Activated CD4-positive, alpha-beta T cell treated with anti-CD3 and anti-CD28 coated beads, Interleukin-2, amount 50 U/mL, for 1 hour (primary cell): ENCODE results near the gene MYO5B.

Experiments
- DNase-seq: peaks from one replicate; pipeline ENCODE4 v3.0.0-alpha.2; 2020

The MYO5B gene

DNA sequence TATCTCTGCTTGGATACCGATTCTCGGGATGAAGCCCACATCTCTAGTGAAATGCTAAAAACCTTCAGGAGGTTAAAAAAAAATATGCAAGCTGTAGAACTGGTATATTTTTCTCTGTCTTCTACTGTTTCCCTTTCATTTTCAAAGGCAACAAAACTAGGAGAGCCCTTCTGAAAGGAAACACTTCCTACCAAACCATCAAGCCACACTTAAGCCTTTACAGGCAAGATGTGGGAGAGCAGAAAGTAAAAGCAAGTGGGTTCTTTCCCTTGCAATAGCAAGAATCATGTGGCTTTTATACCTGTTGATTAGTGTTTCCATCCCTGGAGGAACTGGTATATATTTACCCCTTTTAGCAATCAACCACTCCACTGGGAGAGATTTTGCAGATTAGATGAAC is 233.7 kb downstream of the MYO5B start:
- DNase-seq: no peak

DNA sequence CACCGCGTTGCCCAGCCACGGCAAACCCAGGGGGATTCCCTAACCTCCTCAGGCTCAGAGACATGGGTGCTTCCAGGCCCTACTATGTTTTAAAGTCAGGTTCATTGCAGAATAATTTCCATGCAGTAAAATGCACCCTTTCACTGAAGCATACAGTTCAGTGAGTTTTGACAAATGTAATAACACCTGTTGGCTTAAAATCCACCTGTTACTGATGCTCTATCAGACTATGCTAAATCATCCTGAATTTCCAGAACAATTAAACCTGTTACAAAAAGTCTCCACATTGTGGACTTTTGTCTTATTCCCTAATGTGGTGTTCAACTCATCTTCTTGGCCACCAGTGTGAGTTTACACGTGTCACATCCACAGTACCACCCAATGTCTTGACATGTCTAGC is 234.6 kb downstream of the MYO5B start:
- no peak for DNase-seq

DNA sequence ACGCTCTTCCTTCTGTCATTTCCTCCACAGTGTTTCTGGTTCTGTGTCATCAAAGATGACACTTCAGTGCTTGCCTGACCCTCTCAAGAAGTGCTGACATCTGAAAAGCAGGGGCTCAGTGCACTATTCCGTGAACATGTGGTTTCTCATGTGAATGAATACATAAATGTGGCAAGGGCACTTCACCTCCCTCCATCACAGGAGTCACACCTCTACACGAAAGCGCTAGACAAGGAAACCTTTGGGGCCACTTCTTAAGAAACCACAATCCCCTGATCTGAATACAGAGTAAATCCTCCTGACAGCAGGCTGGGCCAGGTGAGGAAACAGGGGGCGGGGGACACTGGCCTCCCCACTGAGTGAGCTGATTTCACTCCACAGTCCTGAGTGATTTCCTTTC is 235.8 kb downstream of the MYO5B start:
- DNase-seq: no peak

DNA sequence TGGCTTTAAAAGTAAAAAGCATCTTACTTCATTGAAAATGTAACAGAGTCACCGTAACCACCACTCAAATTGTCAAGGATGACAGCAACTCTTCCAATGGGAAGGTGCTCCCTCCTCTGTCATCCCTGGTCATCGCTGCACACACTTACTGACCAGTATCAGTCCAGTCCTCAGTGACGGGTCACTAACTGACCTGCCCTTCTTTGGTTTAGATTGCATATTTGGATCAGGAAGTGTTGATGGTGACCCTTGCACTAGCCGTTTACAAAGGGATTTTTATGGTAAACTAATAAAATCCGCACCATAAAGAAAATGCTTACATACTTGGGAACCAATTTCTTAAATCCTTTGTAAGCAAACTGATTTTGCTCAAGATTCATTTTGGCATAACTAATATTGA is 239.7 kb downstream of the MYO5B start:
- DNase-seq: no peak

DNA sequence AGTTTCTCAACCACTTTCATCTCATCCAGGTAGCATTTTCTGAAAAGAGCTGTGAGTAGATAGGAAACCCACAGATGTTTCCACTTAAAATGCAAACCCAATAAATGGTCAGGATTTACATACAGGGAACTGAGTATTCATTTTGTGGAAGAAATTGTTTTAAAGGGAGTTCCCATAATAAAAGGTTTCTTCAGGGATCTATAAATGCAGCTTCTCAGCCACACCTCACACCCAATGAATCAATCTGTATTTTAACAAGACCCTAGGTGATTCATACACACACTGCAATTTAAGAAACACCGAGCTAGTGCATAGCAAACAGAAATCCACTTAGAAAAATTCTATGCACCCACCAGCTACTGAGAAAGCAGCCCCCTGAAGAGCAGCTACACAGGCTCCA is 241.6 kb downstream of the MYO5B start:
- no peak for DNase-seq

DNA sequence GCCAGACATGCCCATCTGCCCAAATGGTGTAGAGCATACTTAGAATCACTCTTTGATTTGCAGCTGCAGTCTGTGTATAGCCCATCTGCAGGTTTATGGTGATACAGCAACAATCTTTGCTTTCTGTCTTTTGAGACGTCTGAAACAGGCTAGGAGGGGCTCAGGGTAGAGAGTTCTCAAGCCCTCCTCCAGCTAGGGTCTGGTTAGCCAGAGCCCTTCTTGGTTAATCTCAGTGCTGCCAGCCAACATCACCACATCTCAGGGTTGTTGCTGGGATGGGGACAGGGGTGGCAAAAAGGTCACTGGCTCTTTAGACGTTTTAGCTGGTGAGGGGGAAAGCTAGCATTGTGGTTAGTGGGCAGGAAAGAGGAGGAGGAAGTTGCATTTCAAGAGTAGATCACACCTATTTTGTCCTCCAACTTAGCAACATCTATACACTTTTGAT is 245.0 kb downstream of the MYO5B start:
- DNase-seq: no peak

DNA sequence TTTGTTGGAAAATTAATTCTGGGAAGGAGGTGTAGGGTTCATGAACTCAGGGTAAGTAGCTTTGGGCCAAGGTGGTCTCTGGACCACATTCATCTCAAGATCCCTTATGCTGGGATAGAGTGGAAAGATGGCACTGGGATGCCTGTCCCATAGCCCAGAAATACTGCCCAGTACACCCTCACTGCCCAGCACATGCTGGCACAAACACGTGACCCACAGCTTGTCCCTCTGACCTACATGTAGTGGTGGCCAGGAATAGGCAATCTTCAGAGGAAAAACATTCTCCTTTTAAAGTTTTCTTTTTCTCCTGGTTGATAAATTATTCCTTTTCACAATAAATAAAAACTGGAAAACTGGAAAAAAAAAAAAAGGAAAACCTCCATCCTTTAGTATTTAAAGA is 246.0 kb downstream of the MYO5B start:
- DNase-seq: no peak

DNA sequence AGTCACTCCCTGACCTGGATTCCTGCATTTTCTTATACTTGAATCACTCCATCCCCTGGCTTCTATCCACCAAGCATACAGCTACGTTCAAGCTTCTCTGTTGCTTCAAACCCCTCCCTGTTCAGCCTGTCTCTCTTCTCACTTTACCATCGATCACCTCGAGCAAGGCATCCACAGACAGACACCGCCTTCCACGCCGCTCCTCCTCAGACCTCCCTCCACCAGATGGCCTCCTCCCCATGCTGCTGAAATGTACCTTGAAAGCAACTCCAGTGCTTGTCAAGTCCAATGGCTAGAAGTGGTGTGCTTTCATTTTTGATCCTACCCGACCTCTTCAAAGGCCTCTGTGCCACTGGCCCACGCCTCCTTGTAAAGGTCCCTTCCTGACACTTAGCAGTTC is 250.3 kb downstream of the MYO5B start:
- DNase-seq: no peak

DNA sequence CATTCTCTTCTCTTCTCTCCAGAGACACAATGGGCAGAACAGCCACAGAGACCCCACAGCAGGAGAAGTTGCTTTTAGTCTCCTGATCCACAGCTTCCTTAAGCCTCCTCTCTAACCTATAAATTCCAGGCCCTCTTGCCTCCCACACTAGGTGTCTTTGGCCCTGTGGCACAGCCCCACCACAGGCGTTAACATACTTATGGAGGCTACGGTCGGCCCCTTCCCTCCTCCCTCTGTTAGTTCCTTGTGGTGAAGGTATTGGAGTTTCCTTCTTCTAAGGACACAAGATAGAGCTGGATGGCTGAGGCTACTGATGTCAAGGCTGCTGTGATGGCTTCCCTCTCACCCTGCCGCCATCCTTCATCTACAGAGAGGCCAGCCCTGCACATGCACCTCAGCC is 258.1 kb downstream of the MYO5B start:
- DNase-seq: no peak

DNA sequence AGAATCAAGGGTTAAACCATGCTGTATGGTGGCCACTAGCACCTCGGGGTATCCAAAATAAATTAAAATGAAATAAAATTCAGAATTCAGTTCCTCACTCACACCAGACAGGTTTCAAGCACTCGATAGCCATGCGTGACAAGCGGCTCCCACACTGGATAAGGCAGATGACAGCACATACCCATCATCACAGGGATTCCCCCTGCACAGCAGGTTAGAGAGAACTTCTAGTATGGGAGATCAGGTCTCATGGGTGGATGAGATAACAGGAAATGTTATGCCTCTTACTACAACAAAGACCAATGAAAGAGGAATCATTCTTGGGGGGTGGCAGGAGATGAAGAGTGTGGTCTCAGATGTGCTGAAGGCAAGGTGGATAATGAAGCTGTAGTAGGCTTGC is 259.7 kb downstream of the MYO5B start:
- DNase-seq: no peak

DNA sequence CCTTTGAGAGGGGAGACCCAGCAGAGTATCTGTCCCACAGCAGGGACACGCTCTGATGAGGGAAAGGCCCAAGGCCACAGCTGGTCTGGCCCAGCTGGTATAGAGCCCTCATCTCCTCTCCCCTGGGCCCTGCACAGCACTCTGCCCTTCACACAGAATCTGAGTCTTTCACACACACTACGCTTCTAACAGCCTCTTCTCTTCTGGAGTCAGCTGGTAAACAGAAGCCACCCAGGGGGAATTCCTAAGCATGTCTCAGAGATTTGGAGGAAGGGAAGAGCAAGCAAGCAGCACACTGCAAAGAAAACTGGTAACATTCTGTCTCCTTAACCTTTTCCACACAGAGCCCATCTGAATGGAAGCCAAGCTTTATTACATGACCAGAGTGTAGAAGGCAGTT is 260.5 kb downstream of the MYO5B start:
- DNase-seq: no peak

DNA sequence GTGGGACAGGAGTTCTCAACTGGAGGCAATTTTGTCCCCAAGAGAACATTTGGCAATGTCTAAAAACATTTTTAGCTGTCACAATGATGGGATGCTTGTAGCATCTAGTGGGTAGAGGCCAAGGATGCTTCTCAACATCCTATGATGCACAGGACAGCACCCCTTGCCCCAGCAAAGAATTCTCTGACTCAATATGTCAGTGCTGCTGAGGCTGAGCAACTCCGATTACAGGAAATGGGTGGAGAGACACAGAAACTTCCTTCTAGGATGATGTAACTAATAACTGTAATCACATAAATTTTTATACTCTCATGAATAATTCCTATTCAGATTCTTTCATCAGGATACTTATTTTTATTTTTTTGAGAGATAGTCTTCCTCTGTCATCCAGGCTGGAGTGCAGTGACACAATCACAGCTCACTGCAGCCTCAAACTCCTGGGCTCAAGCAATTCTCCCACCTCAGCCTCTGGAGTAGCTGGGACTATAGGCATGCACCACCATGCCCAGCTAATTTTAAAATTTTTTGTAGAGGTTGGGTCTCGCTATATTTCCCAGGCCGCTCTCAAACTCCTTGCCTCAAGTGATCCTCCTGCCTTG is 261.3 kb downstream of the MYO5B start:
- no peak for DNase-seq

DNA sequence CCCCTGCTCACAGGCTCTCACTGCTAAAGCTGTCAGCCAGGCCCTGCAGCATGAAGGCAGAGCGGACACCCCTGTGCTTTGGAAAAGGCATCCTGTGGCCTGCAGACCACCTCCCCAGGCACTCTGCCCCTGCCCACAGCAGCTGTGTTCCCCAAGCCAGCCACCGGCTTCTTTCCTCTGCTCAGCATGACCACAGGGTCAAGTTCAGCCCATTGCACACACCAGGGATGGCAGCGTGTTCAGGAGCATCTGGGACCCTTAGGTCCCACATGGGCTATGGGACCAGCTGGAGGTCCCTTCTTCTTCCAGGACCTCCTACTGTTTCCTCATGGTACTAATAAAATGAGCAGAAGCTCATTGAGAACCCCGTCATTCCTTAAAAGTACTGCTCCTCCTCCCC is 263.2 kb downstream of the MYO5B start:
- DNase-seq: no peak

DNA sequence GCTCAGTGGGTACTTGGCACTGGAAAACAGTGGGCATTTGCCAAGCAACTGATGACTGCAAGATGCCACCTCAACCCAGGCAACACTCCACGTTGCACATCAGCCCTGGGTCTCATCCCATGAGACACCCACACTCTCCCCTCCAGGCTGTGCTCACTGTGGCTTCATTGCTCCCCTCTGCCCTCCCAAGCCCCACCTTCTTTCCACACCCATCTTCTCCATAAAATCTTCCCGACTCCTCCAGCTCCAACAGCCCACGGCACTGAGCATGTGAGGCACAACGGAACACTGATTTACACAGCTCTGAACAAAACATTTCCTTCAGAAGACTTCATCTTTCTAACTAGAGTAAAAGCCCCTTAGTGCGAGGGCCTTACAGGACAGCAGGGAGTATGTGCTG is 263.8 kb downstream of the MYO5B start:
- DNase-seq: no peak

DNA sequence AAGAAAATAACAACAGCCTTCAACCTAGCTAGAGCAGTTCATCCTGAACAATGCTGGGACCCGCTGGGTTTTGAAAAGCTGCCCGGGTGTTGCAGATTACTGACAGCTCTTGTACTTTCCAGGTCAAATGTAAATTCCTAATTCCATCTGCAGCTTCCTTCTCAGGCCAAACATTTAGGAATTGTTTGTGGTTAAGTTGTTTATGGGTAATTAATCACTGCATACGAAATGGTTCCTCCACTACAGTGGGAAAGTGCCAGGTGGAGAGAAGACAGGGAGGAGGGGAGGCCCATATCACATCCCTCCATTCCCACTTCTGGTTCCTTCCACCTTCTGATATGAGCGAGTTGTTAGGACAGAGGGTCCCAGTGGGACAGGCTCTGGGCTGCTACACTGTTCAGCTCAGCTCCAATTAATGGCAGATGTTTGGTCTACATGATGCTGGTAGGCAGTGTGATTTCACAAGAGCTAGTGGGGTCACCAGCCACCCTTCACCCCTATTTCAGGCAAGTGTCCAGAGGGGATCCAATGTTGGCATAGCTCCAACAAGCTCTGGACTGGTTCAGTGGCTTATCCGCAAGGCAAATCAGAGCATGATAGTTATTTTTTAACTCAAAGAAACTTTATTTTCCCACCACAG is 268.7 kb downstream of the MYO5B start:
- DNase-seq: no peak

DNA sequence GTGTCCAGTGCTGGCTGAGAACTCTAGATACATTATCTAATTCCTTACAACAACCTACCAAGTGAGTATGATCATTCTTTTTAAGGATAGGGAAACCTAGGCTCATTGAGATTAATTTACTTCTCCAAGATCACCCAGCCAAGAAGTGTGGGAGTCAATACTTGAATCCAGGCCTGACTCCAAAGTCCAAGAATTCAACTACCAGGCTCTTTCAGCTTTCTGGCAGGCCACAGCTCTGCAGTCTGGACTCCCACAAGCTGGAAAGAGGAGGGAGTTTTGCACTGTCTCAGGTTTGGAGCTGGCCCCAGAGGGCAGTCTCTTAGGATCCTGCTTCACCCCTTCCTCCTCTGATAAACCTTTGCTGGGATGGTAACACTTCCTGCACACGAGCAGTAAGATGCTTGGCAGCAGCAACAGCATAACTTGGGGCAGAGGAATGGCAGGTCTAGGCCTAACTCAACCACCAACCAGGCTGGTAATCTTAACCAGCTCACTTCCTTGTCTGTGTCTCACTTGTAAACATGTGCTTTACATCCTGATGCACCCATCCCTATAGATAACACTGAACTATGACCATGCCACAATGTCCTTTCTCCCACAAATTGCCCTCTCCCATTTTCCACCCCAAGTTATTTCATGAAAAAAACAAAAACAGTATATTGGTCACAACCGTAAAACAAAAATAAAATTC is 270.5 kb downstream of the MYO5B start:
- no peak for DNase-seq

DNA sequence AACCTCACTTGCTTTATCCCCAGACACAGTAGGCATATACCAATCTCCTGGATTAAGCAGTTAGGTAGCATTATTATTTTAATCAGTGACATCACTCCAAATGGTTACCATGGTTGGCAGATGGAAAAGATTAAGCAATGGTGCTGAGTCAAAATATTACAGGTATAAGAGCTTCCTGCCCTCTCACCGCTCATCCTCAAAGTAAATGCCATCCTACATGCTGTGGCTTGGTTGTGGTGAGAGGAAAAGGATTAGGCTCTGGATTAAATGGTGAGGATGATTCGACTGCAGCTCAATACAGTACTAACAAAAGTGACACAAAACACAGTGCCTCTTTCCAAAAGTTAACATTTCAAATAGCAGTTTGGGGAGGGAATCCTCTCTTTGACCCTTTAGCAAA is 272.7 kb downstream of the MYO5B start:
- DNase-seq: no peak

DNA sequence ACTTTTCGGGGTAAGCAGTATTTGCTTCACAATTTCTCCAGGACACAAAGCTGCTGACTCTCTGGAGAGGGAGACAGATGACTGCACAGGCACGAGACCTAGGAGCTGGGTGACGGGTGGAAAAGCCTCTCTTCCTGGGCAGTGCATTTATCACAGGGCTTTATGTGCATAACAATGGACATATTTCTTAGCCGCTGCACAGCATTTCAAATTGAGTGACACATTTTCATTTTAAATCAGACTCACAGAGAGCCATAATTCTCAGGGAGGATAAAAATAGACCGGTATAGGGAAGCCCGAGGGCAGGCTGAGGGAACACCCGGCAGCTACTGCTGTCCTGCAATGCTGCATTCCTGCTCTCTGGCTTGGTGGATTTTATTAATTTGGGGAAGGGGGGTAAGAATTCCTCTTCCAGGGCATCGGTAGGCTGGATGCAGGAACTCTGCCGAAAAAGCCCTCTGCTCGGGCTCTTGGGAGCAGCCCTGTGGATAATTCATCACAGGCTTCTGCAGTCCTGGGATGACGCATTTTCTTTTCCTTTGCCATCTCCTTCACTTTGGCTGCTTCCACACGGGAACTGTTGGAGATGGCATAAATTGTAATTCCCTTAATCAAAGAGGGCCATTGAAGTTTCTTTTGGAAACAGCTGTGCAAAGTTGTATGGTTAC is 273.5 kb downstream of the MYO5B start:
- DNase-seq: no peak

DNA sequence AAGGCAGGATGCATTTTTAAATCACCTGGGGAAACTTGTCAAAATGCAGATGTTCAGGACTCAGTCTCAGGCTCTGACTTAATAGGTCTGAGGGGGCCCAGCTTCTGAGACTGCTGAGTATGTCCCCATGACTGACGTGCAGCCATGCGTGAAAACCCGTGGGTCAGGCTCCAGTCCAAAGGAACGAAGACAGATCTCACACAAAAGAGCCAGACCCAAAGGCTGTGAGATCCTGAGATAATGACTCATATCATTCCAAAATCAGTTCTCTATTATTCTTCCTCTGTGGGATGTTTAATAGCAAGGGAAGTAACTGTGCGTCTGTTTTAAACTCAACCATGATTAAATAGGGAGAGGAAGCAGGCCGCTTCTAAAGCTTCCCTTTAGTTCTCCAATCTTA is 274.2 kb downstream of the MYO5B start:
- DNase-seq: no peak

DNA sequence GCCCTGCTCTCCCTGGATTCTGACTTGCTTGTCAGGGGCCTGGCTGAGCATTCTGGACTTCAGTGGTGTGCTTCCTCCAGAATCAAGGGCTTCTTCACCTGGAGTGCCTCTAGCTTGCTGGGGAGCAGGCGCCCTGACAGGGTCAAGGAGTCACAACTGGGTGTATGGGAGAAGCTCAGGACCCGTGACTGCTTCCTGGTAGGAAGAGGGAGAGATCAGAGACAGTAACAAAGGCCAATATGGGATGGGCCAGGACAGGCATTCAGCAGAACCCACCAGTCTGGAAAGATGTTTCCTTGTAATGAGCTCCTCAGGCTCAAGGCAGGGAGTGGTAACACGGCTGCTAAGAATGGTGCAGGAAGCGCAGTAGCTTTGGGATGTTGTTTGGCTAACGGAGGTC is 277.2 kb downstream of the MYO5B start:
- DNase-seq: no peak

DNA sequence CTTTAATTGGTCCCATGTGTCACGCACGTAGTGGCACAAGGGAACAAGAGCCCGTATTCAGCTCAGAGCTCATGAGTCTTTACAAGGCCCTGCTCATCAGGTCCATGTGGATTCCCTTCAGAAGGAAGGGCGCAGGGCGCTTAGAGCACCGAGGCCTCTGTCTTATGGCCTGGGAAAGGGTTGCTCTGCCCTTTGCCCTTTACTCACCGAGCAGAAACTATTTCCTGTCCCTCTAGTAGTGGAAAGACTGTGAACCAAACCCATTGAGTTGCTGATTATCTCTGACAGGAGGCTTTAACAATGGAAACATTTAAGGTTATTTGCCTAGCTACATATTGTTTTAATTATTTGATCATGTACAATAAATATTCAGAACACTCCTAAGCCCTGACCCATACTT is 279.6 kb downstream of the MYO5B start:
- no peak for DNase-seq

DNA sequence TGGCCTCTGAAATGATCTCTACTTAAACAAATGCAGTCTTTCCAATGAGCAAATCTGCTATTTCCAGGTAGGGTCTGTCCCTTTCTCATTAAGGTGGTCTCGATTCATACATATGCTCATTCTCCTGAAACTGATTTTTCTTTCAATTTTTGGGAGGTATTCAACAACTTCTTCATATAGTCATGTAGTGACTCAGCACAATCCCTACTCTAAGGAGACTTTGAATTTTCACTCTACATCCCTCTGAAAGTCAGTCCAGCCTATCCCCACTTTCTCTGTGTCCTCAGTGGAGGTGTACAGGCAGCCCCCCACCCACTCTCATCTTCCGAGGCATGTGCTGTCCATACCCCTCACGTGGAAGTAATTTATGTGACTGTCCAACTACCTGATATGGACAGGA is 281.7 kb downstream of the MYO5B start:
- DNase-seq: no peak

DNA sequence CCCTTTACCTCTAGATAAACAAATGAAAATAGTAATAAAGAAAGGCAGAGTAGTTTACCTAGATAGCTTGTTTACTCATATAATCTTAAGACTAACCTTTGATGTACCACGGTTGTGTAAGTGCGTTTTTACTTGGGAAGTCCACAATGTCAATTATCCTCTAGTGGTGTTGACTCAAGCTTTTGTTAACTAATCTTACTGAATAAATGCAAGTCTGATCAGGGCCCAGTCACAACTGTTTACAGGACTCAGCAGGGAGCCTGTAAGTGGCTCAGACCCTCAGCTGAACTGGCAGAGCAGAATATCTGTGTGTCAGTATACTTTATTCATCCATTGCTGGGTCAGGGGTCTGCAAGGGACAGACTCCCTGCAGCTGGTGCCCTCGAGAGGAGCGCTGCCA is 283.5 kb downstream of the MYO5B start:
- no peak for DNase-seq

DNA sequence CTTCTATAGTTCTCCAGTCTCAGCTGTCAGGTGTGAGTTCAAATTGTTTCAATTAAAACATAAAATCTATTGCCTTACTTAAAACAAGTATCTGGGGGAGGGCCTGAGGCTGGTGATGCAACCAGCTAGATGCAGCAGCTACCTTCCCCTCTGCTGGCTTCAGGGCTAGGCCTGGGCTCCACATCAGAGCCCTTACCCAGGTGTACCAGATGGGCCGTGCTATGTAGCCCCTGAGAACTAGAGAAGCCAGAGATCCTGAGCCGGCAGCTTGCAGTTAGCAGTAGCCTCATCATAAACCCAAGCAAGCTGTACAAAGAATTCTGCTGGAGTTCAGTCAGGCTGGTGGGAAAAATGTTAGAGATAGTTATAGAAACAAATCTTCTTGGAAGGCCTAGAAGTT is 284.0 kb downstream of the MYO5B start:
- DNase-seq: no peak
